Breast epithelium (tissue), 3 donors: ENCODE results near the gene NDUFAF8.

ENCODE experiments used
- CTCF ChIP-seq, 3 donors: fragments of 450-650 bp; IDR thresholded peaks; one replicate each; pipeline ENCODE4 v1.5.1; 2016 to 2017; ENCODE audit warnings: antibody characterized with exemption in 3 of 3, mild to moderate bottlenecking in 3 of 3, moderate library complexity in 3 of 3
- POLR2A ChIP-seq: fragments of 450-650 bp; IDR thresholded peaks from one replicate; pipeline ENCODE4 v1.6.1; 2016; ENCODE audit warnings: antibody characterized with exemption, mild to moderate bottlenecking, moderate library complexity
- POLR2AphosphoS5 ChIP-seq, 3 donors: sonication (generic); formaldehyde crosslinking; IDR thresholded peaks; one replicate each; pipeline ENCODE4 v1.6.1; 2017; ENCODE audit warnings: antibody characterized with exemption in 3 of 3

GRCh38 chr17:81208651-81209050 lies 30.5 kb upstream of the NDUFAF8 start:
- no peak for TF ChIP-seq POLR2A
- TF ChIP-seq CTCF (IDR thresholded peaks at IDR 0.05): no peak
- TF ChIP-seq POLR2AphosphoS5 (IDR thresholded peaks at IDR 0.05): no peak
